HG03066 (cell line): Measurements from ENCODE around the gene CAMK4.
A peak's percentile ranks its signal among the peaks of the same experiment; 100 is the strongest.
"Not testable (repeated sequence)": the region's sequence is repeated elsewhere in the genome, so short reads cannot be mapped to it uniquely, and the experiment has no call there.

Experiments used
- ATAC-seq: cut with Tn5 transposase; IDR thresholded peaks from one replicate; pipeline ENCODE4 v1.9.1; 2021; ENCODE audit warnings: low read depth; ENCODE audit not compliant: unreplicated experiment

Gene CAMK4

DNA sequence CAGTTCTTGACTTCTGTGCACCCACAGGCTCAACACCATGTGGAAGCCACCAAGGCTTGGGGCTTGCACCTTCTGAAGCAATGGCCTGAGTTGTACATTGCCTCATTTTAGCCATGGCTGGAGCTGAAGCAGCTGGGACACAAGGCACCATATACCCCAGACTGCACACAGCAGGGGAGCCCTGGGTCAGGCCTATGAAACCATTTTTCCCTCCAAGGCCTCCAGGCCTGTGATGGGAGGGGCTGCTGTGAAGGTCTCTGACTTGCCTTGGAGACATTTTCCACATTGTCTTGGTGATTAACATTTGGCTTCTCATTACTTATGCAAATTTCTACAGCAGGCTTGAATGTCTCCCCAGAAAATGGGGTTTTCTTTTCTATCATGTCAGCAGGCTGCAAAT, 185.1 kb downstream of the CAMK4 start:
- not testable (repeated sequence) for ATAC-seq

- not testable (repeated sequence) for ATAC-seq
These were observed 185.9 kb downstream of the CAMK4 start for GRCh38 chr5:111410067-111410466.

DNA sequence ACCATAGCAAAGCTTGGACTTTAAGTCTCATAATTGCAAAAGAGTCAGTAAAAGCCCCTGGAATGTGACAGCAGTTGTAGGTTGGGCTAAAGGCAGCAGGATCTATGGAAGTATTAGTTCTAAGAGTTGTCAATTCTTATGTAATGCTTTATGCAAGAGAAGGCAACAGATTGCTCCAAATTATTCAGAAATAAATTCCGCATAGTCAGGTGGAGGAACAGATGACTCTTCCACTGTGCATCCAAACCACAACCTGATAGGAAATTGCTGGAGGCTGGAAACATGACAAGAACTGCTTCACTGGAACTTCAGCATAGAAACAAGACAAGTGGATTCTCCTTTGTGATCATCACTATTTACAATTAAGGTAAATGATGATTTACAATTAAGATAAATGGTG, 187.1 kb downstream of the CAMK4 start:
- ATAC-seq = no peak

- ATAC-seq = no peak
These were observed 188.4 kb downstream of the CAMK4 start for GRCh38 chr5:111412593-111412992.

- no peak for ATAC-seq
These were observed 190.9 kb downstream of the CAMK4 start for GRCh38 chr5:111415053-111415452.

DNA sequence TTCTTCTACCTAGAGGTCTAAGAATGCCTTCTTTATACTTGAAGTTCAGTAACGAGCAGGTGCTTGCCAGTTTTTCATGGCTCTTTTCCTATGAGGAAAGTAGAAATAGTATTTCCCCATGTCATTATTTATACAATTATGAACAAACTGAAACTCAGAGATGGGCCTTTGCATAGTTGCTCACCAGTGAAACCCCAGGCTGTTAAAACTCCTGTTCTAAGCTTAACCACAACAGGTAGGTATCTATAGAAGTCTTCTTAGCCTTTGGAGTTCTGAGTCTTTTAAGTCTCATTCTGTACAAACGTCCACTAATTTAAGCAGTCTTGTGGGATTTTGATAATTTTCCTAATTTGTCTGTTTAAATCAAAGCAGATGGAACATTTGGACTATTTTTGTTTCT, 198.1 kb downstream of the CAMK4 start:
- ATAC-seq = peak; percentile 70

DNA sequence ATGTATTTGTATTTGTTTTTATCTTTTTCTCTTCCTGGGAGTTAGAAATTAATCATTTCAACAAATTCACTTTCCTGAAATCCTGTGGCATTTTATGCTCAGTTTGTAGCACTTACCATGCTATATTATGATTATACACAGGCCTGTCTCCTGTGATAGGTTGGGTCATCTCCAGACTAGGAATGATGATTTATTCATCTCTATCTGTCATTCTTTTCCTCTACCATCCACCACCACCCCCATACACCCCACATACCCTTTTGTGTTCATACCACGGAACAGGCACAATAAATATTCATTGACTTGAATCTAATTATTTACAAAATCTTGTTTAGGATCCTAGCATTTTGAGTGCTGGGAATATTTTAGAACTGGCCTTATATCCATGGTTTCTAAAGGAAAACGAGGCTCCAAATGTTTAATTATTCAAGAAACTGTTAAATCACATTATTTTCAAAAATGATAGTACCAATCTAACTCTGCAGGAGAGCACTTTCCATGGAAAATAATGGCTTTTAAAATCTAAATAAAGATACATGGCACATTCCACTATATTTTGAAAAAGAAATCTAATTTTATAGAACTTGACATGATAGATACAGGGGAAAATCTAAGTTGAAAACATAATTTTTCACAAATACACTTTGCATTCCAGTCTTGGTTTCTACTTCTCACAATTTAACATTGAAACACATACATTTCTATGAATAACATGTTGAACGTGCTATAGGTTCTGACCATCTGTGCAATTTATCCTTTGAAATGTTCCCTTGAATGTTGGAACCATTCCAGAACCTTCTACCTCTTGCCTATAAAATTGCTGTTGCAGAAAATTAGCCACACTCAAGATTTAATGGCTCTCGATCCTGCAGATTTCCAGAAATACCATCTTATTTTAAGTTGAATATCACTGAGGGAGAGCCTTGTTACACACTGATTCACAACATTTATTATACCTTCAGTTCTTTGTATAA, 198.8 kb downstream of the CAMK4 start:
- no peak for ATAC-seq

GRCh38 chr5:111425205-111425604, 201.0 kb downstream of the CAMK4 start:
- ATAC-seq = no peak

DNA sequence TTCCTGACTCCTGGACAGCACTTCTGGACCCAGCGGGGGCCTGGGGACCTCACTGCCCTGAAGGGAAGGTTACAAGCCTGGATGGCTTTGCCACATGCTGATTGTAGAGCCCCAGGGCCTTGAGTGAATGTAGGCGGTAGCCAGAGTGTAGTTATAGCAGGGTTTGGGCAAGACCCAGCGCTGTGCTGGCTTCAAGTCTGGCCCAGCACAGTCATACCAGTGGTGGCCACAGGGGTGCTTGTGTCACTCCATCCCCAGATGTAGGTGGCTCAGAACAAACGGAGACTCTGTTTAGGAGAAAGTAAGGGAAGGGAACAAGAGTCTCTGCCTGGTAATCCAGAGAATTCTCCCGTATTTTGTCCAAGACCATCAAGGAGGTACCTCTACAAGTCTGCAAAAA, 203.6 kb downstream of the CAMK4 start:
- no peak for ATAC-seq

DNA sequence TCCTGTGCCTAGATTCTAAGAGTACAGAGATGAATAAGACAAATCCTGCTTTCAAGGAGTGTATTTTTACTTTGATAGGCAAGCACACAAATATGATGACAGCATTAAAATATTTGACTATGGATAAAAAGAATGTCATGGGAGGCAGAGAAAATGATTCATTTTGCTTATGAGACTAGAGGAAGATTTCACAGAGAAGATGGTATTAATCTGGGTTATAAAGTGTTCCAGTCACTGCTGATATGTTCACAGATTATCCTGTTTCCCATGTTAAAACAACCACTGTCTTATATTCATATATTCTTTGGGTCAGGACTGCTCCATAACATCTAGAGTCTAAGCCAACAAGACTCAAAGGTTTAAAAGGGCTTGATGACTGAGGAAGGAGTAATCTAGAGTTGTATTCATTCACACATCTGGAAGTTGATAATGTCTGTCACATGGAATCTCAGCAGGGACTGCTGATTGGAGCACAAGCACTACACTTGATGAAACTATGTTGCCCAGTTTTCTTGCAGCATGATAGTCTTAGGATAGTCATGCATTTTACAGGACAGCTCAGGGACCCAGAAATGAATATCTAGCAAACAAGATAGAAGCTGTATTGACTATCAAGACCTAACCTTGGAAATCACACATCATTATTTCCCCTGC, 208.8 kb downstream of the CAMK4 start:
- ATAC-seq = no peak

DNA sequence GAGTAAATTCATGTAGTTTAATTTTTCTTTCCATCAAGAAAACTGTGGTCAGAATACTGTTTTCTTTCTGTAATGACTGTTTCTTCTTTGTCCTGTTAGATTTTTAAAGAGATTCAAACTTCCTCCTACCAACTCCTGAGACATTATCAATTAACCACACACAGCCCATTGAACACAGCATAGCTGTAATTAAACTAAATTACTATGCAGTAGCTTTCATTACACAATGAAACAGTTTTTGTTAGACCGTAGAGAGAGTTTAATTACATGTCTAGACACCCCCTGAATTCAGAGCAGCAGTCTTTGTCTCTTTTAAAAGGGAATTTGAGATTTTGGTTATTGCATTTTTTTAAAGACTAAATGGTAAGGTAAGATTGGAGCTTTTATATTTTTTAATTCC, 210.6 kb downstream of the CAMK4 start:
- no peak for ATAC-seq

DNA sequence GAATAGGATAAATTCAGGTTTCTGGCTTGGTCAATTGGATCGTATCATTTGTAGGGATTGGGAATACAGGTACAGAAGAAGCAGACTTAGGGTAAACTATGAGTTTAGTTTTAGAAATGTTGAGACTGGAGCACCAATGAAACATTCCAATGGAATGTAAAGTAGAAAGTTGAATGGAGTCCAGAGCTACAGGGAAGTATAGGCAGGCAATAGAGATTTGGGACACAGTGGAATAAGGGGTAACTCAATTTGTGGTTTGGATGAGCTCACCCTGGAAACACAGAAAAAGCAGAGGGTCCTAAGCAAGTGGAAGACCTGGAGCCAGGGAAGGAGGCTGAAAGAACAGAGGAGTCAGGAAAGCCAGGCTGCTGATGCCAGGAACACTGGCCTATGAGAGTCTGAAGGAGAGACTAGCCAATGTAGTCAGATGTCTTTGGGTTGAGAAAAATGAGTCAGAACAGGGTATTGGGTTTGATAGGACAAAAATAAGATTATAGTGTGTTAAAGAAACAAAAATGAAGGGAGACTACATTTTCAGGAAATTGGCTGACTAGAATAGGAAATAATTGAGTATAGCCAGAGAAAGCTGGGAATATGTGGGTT, 215.4 kb downstream of the CAMK4 start:
- ATAC-seq = no peak

DNA sequence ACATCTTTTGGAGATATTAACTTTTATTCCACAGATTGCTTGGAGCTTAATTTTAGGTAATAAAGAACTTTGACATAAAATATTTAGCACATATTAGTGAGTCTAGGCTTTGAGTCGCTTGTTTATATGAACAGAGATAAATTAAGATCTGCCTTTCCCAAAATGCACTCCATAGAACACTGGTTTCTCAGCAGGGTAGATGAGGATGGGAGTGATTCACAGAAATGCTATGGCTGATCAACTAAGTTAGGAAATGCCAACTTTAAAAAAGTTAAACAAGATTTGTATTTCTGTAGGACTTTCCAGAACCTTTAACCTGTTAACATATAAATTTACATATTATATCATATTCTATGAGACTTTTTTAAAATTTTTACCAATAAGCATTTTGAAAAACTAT, 222.9 kb downstream of the CAMK4 start:
- ATAC-seq = no peak

- no peak for ATAC-seq
These were observed 223.6 kb downstream of the CAMK4 start for GRCh38 chr5:111447822-111448221.

DNA sequence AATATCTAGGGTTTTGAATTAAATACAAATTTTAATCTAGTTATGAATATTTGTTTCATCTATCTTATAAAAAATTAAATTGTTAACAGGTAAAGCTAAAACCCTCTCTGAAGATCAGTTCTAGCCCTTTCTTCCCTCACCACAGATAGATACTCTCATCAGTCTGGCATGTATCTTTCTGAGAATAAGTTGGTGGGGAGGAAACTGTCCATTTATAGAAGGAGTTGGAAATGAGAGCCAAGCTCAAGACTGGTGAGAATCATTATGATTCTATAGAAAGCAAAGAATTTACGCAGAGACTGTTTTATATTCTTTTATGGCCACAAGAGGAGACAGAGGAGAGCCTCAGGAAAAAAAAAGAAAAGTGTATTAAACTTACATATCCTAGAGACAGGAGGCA, 229.1 kb downstream of the CAMK4 start:
- no peak for ATAC-seq

DNA sequence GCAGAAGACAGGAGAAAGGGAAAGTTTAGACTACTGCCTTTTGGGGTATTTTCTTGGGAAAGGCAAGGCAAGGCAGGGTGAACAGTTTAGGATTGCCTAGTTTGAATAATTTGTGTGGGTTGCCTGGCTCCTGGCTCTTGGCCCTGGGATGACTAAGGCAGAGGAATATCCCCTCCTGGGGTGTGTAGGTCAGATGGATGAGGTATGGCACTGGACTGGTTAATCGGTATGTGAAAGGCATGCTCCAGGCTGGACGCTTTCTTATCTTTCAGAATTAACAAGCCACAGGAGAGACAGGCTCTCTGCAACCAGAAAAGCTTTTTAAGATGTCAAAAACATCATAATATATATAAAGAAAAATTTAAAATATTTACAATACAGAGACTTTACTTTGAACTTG, 229.6 kb downstream of the CAMK4 start:
- no peak for ATAC-seq

DNA sequence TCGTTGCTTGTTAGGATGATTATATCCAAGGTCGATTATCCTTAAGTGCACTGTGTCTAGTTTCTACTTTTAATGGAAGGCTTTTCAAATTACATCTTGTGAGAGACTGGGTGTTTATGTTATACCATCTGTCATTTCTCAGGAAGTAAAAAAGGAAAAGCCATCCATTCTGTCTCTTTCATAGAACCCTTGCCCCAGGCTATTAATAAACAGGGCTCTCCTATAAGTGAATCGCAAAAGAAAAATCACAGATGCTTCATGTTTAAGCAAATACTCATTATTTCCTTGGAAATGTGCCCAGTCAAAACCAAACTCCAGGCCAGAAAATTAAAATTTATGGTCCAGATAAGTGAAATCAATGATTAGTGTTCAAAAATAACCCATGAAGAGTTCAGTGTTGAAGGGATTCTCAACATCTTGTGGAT, 230.0 kb downstream of the CAMK4 start:
- ATAC-seq = no peak

- ATAC-seq = no peak
These were observed 230.6 kb downstream of the CAMK4 start for GRCh38 chr5:111454776-111455175.

DNA sequence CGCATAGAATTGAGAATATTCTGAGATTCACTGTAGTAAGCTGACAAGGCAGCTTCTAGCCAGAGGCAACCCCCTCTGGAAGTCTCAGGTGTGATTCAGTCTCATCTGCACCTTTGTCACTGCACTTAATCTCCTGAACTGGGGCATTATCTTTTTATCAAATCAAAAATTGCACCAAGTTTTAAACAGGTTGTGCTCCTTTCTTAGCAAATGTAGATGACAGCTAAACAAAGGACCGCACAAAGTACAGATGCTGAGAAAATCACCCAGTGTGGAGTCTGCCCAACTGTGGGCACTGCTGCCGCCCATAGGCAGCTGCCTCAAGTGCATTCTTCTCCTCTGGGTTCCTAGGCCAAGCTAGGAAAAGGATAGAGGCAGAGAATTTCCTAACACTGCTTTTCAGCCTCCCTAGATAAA, 237.1 kb downstream of the CAMK4 start:
- ATAC-seq = no peak

DNA sequence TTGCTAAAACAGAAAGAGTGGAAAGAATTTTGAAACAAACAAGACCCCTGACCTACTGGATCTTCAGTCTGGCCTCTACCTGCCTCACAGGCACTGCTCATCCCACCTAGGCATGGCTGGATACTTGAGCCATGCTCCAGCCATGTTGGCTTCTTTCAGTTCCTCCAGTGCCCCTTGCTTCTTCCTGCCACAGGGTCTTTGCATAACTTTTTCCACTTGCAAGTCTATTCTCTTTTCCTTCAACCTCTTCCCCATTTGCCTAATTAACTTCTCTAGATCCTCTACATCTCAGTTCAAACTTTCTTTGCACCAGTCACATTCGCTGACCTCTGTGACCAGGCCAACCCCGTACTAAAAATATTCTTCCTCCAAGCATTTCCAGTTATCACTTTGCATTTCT, 237.8 kb downstream of the CAMK4 start:
- ATAC-seq = no peak

- ATAC-seq = no peak
These were observed 239.1 kb downstream of the CAMK4 start for GRCh38 chr5:111463311-111463710.
